NAMALWA (cell line): ENCODE results near the gene FAM227A.
A peak's percentile ranks its signal among the peaks of the same experiment; 100 is the strongest.
"Not testable (repeated sequence)": the region's sequence is repeated elsewhere in the genome, so short reads cannot be mapped to it uniquely, and the experiment has no call there.

Source experiments
- DNase-seq: peaks from one replicate; pipeline ENCODE4 v3.0.0-alpha.2; 2015; ENCODE audit warnings: low spot score

Gene FAM227A

DNA sequence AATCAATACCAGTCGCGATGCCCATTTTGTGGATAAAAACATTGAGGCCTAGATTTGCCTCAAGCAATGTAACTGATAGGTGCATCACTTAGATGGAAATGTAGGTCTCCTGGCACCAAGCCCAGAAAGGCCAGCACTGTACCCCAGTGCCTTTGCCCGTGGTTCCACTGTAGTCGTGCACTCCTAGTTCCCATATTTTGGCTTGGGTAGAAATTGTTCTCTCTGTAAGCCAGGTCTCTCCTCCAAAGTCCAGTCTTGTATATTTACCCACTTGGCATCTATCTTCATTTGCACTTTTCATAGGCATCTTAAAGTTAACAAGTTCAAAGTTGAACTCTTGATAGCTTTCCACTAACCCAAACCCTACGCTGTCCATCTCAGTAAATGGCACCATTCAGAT is 44.6 kb downstream of the FAM227A start:
- no peak for DNase-seq

DNA sequence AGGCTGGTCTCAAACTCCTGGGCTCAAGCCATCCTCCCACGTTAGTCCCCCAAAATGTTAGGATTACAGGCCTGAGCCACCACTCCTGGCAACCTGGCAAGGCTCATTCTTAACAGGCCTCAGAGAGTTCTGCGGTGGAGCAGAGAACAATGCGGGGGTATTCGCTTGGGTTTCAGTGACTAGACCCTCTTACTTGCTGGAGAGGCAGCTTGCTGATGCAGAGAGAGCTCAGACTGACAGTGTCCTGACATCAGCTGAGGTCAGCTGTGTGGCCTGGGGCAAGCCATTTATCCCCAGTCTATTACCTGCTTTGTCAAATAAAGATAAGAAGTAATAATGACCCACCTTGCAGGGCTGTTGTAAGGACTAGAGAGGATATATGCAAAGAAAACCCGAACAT is 46.0 kb downstream of the FAM227A start:
- DNase-seq, result no peak

DNA sequence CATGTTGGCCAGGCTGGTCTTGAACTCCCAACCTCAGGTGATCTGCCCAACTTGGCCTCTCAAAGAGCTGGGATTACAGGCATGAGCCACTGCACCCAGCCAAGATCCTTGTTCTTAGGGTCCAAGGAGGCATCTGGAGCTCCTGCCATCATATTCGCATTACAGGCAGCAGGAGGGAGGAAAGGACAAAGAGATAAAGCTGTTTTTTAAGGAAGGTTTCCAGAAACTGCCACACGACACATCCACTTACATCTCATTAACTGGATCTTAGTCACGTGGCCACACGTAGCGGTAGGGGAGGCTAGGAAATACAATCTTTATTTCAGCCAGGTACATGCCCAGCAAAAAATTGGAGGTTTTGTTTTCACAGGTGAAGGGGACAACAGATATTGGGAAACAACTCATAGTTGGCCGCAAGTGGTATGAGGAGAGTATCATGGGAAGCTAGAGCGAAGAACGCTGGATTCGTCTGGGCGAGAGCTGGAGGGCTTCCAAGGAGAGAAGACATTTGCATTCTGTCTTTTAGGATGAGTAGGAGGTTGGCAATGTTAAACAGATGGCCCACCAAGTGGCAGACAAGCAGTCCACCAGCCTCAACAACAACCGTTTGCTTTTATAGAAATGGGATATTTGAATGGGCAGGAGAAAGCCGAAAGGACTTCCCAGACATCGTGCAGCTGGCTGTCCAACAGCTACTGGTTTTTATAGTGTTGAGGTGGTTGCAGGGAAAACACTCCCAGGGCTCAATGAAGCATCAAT is 47.0 kb downstream of the FAM227A start:
- no peak for DNase-seq

DNA sequence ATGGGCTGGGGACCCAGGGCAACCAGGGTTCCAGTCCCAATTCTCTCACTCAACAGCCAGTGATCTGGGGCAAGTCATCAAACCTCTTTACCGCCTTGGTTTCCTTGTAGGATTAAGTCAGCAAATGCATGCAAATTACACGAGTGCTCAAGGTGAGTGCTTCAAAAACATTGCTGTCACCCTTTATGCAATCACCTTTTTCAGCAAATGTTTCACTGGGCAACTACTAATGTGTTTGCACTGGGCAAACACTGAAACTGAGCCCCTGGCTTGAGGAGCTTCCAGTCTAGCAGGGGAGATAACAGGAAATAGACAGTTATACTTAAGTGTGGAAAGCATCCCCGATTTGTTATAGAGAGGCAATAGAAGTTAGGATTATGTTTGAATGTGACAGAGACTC is 48.5 kb downstream of the FAM227A start:
- DNase-seq, result no peak

DNA sequence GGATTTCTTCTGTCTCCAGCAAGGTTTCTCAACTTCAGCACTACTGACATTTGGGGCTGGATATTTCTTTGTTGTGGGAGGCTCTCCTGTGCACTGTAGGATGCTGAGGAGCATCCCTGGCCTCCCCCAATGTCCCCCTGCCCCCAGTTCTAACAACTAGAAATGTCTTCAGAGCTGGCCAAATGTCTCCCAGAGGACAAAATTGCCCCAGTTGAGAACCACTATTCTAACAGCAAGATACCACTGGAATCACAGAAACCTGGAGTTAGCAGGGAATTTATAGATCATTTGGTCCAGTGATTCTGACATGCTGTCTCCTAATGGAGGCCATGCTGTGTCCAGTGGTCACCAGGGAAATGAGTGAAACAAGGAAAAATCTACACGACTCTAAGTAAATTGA is 54.0 kb downstream of the FAM227A start:
- no peak for DNase-seq

DNA sequence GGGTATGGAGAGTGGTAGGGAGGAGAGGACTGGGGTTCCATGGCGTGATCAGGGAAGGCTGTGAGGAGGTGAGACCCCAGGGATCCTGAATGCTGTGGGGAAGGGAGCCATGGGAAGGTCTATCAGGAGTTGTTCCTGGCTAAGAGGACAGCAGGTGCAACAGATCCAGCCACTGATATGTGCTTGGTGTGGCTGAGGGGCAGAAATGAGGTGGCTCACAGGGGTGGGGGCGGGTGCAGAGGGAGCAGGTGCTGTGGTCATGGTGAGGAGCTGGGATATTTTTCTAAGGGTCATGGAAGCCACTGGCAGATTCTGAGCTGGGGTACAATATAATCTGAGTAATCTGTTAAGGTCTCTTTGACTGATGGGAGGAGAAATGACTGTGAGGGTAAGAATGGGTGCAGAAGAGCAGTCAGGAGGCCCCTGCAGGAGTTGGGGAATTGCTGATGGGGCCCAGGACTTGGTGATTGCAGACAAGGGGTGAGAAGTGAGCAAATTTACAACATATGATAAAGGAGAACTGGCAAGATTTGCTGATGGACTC is 54.9 kb downstream of the FAM227A start:
- no peak for DNase-seq

DNA sequence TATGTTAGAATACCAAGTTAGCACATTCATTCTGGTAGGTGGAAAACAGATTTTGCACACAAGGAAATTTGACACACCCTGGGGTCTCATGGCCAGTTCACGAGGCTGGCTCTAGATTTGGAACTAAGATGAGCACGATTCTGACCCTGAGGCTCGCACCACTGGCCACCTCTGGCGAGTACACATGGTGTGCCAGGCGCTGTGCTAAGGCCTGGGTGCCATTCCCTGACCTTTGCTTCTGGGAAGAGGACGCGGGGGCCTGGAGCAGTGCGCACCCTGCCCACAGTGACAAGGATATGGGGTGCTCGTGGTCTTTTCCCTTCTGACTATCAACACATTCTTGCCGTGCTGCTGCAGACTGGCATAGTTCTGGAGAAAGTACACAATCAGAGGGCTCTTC is 56.7 kb downstream of the FAM227A start:
- no peak for DNase-seq

DNA sequence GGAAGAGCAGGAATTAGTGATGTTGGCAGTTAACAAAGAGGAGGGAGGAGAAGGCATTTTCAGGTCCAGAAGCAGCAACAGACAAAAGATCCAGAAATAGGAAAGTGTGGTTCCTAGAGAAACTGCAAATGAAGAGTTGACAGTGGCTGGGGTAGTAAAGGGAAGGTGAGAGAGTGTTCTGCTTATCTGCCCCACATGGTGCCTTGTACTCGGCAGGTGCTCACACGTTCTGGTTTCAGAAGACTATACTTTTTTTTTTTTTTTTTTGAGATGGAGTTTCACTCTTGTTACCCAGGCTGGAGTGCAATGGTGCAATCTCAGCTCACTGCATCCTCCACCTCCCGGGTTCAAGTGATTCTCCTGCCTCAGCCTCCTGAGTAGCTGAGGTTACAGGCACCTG is 73.3 kb downstream of the FAM227A start:
- not testable (repeated sequence) for DNase-seq

DNA sequence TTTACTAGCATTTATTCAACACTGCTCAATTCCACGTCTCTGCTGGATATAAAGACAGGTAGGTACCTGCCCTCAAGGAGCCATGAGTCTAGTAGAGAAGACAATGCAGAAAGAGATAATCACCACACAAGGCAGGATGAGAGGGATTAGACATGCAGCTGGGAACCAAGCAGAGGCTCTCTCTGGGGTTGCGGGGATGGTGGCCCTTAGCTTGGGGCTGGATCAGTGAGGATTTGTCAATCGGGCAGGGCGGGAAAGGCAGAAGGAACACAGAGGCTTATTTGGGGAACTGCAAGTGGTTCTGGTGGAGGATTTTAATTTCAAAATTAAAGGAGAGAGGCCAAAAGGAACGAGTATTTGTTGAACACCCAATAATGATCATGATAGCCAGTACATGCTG is 77.7 kb downstream of the FAM227A start:
- DNase-seq, result no peak

DNA sequence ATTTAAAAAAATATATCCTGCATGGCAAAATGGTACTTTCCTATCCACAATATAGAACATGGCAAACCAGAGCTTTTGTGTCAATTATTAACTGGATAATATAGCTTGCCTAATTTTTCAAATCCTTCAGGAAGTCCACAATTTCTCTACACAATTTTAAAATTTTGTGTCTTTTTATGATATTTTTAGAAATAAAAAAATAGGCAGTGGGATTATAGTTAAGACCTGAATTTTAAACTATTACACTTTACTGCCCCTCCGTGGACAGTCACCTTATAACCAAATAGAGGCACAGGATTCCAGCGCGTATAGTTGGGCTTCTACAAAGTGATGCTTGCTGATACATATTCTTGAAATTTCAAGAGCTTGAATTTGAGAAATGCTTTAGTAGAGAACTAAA is 84.1 kb downstream of the FAM227A start:
- DNase-seq, result peak; percentile 74

DNA sequence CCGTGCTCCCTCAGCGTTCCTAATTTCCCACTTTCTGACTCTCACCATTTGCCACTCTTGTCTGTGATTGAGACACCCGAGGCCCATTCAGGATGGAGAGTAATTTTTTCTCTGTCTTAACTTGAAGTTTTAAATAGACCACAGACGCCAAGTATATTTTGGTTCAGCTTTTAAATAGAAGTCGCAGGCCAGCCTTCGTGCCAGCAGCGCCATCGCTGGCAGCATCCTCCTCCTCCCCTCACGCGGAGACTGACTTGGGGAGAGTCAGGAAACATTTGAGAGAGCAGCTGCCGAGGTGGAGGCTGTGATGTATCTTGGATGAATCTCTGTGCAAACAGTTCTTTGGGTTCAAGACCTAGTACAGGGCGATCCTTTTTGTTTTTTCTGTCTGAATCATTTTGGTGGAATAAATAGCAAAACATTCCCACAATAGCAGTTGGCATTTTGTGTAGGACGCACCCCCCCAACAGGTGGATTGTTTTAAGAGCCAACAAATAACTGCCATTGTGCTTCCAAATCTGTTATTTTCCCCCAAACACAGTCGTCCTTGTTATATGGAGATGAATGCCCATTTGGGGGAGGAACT is 85.3 kb downstream of the FAM227A start:
- peak; percentile 75 for DNase-seq

DNA sequence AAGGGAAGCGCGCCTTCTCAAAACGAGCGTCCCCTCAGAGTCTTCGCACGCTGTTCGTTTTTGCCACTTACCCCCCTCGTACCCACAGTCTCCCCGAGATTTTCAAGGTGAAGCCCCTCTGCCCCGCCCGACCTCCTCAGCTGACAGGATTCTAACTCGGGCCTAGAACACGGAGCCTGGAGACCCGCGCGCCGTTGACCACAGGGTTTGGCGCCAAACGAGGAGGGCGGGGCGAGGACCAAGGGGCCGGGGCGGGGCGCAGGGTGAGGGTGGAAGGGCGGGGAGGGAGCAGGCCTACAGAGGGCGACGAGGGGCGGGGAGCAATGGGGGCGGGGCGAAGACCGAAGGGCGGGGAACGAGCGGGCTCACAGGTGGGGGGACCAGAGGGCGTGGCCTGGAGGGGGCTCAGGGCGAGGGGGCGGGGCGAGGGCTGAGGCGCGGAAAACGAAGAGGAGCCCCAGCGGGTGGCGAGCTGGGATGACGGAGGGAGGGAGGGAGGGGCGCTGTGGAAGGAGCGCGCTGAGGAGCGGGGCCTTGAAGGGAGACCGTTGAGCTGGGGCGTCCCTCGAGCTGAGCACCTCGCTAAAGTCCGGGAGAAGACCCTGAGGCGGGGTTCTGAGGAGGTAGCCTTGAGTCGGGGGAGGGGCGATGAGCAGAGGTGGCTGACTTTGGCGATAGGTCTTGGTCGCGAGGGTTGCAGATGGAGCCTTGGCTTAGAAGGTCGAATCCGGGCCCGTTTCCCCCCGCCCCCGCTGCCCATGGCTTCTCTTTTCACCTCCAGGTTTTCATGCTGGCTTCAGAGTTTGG is 86.0 kb downstream of the FAM227A start, which contains the start of gene DMC1:
TSS of gene DMC1 (minus strand) at position 212 of the 807 bp plus-strand sequence. CDS start 1,927 bp downstream, outside the sequence.
- DNase-seq, result peak; percentile 94

DNA sequence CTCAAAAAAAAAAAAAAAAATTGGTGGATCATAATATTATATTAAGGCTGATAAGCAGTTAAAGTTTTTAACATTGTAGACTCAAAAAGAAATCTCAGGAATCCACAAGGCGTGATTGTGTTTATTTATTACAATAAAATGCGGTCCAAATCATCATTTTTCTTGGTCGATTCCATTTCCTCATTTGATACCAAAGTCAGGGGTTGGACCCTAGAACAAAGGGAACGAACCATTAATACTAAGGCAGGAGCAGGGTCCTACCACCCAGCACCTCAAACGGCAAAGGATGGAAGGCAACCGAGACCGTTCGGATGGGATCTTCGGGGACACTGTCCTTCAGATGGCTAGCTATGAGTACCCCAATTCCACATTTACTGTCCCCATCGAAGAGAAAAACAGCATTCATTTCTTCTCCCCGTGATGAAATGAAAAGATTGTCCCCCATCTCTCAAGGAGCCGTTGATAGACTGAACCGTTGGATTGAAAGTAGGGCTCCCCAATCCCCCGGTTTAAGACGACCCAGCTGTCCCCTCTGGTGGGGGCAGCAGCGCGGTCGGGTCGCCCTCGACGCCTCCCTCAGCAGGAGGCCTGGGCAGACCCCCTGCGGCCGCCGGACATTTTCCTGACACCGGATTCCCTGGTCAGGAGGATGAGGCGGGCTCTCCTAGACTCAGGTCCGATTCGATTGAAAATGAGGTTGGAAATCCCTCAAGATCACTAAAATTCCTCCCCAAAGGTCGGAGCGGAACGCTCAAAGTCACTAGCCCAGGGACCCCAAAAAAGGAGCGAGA is 86.8 kb downstream of the FAM227A start:
- peak; percentile 25 for DNase-seq

DNA sequence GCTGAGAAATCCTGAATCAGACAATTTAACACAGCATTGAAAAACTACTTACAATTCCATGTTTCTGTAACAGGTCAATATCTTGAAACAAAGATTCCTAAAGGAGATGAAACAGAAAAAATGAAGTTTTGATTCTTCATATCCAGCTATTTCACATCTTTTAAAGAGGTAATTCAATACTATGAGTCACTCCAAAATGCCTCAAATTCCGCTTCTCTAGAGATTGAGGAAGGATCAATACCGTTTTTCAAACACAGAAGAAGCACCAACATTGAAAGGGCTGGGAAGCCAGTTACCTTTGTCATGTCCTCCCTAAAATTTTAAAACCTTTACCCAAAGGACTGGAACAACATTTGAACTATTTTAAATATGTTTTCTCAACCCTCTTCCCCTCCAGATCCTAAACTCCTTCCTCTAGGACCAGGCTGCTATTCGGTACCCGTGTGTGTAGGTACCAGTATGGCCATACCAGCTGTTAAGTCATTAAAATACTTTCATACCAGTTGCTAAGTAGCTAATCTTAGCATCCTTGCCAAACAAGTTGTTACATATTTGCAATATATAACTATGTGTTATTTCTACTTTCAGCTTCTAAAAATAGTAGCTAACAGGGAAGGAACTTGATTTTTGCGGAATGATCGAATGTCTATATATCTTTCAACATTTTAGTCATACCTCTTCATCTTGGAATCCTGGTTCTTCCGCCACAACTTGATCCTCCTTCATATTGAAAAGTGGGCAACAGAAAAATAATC is 88.5 kb downstream of the FAM227A start:
- DNase-seq, result no peak

DNA sequence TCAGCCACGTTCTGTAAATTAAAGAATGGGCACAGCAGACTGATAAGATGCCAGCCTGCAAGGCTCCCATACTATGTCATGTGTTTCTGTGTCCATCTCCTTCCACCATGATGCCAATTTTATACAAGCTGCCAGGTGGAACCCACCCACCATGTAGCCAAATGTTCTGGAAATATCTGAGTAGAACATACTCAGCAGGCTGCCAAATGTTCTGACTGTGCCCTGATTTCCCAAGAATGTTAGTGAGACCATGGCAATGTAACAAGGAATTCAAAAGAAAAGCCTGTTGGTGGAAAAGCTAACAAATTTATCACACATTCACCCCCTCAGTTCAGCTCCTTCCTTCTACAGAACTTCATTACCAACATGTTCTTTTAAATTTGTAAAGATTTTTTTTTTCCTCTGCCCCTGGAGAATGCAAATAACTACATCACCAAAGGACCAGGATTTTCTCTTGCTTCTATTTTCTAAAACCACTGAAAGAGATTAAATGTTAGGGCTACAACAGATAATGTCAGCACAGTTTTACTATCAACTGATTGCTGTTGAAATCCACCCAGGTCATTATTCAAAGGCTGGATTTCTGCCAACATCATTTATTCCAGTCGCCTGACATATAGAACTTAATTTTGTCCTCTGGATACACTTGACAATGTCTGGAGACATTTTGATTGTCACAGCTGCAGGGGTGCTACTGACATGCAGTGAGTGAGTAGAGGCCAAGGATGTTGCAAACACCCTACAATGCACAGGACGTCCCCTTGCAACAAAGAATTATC is 89.3 kb downstream of the FAM227A start:
- no peak for DNase-seq

DNA sequence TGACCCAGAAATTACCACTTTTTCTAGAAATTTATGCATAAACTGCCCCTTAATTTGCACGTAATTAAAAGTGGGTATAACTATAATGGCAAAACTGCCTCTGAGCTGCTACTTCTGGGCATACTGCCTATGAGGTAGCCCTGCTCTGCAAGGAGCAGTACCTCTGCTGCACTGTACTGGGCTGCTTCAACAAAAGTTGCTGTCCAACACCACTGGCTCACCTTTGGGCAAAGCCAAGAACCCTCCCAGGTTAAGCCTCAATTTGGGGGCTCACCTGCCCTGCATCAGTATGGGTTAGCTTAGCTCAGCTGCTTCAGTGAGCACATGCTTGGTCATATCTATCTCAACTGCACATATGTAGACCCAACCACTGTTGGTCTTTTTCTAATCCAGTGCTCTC is 90.8 kb downstream of the FAM227A start:
- DNase-seq, result no peak

DNA sequence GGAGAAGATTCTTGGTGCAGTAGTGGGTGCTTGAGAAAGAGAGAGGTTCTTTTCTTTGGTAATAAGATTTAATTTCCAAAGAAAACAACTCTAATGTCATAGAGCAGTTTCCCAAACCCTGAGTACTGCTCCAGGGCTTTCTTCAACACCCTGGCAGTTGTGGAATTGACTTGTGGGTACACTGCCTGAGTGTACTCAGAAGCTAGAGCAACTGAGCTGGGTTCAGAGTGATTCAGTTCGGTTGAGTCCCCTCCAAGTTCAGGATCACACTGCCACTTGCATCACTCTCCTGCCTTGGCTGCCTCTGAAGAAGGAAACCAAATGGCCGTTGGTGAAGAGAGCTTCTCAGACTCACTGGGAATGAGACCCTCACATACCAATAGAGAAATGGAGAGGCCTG is 91.5 kb downstream of the FAM227A start:
- DNase-seq, result no peak

DNA sequence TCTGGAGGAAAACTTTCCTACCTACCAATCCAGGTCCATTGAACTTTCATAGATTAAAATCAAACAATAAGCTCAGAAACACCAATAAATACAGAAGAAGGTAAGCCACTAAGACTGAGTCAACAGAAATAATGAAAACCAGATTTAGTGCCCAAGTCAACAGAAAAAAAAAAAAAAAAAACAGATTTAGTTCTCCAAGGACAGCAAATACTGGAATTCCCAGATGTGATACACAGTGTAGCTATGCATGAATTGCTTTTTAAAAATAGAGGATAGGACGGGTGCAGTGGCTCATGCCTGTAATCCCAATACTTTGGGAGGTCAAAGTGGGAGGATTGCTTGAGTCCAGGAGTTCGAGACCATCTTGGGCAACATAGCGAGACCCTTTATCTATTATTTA is 101.9 kb downstream of the FAM227A start:
- DNase-seq, result no peak

DNA sequence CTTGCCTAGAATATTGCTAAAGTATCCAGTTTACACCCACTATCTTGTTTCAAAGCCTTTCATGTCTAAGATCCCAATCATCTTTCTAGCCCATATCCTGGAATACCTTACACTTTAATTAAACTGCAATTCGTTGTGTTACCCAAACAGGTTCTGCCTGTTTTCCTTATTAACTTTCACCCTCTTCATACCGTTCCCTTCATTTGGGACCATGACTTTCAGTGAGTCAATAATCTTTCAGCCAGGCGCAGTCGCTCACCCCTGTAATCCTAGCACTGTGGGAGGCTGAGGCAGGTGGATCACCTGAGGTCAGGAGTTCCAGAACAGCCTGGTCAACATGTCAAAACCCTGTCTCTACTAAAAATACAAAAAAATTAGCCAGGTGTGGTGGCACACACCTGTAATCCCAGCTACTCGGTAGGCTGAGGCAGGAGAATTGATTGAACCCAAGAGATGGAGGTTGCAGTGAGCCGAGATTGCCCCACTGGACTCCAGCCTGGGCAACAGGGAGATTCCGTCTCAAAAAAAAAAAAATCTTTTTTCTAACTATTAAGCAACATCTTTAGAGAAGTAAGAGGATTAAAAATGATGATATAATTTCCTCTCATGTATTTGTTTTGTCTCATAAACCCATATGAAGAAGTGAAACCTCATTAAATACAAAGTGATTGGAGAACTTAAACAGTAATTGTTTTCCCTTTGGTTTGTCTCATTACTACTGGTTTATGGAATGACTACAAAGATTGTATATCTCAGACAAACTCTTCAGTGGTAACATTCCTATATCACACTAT is 106.9 kb downstream of the FAM227A start:
- no peak for DNase-seq

DNA sequence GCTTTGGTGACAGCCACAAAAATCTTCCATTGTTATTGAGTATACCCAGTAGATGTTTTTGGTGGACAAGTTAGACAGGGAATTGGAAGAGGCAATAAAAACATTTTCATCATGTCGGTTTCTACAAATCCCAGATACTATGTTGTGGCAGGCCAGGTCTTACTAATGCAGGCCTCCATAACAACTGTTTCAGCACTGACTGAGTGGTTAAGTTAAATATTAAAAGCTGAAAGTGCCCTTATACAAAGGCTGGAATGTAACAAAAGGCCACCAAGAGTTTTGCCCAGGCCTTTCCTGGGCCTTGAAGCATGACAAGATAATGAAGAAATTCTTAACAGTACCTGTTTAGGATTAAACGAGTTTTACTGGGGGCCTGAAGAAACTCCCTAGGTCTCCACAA is 115.5 kb downstream of the FAM227A start:
- DNase-seq, result no peak
